ENCODE results near the gene GRAMD4.

DNA sequence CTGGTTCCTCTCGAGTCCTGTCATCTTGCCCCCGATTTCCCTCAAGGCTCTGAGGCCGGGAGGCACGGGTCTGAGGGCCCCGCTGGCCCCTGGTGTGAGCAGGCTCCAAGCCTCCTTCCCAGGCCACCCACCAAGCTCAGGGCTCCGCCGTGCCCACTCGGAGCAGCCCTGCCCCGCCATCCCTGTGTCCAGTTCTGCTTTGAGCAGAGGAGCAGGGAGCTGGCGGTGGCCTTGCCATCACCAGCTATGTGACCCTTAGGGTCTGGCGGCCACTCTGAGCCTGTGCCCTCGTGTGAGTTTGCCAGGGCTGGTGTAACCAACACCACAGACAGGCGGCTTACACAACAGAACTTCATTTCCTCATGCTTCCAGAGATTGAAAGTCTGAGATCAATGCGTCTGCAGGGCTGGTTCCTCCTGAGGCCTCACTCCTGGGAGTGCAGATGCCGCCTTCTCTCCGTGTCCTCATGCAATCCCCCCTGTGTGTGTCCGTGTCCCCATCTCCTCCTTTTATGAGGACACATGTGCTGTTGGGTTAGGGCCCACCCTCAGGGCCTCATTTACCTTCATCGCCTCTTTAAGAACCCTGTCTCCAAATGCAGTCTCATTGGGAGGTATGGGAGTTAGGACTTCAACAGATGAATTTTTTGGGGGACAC, 46.3 kb upstream of the GRAMD4 start:
- TF ChIP-seq, protein P1, sequence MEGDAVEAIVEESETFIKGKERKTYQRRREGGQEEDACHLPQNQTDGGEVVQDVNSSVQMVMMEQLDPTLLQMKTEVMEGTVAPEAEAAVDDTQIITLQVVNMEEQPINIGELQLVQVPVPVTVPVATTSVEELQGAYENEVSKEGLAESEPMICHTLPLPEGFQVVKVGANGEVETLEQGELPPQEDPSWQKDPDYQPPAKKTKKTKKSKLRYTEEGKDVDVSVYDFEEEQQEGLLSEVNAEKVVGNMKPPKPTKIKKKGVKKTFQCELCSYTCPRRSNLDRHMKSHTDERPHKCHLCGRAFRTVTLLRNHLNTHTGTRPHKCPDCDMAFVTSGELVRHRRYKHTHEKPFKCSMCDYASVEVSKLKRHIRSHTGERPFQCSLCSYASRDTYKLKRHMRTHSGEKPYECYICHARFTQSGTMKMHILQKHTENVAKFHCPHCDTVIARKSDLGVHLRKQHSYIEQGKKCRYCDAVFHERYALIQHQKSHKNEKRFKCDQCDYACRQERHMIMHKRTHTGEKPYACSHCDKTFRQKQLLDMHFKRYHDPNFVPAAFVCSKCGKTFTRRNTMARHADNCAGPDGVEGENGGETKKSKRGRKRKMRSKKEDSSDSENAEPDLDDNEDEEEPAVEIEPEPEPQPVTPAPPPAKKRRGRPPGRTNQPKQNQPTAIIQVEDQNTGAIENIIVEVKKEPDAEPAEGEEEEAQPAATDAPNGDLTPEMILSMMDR (IDR thresholded peaks at IDR 0.05), result no peak
- TF ChIP-seq POLR2A (IDR thresholded peaks at IDR 0.05) (no peak), POLR2AphosphoS5 (IDR thresholded peaks at IDR 0.05) (no peak)

Data from breast epithelium (tissue), 3 donors.